Left kidney (tissue), 2 donors: ENCODE data around the gene FOLH1. TPM values are rescaled to one million over a fixed set of nuclear protein-coding genes. Genes with fewer than 3 reads are reported as not detected.
"Not testable (repeated sequence)": the region's sequence is repeated elsewhere in the genome, so short reads cannot be mapped to it uniquely, and the experiment has no call there.

Experiments
- DNase-seq: peaks from one replicate; pipeline ENCODE4 v3.0.0-alpha.2; 2013
- polyA plus RNA-seq: library from polyadenylated mRNA; unstranded; fragments of 120-200 nt; gene quantifications from one replicate; pipeline ENCODE4 v1.2.1, GENCODE V29; 2013; ENCODE audit not compliant: insufficient read length

Gene FOLH1
- polyA plus RNA-seq, 1 donor: 21.4 TPM

GRCh38 chr11:49184756-49185155 is 23.6 kb downstream of the FOLH1 start:
- not testable (repeated sequence) for DNase-seq

GRCh38 chr11:49177936-49178335 is 30.5 kb downstream of the FOLH1 start:
- not testable (repeated sequence) for DNase-seq

- DNase-seq: not testable (repeated sequence)
Measured at GRCh38 chr11:49175378-49175777, 33.0 kb downstream of the FOLH1 start.

- not testable (repeated sequence) for DNase-seq
Measured at GRCh38 chr11:49174691-49175366, 33.6 kb downstream of the FOLH1 start.

DNA sequence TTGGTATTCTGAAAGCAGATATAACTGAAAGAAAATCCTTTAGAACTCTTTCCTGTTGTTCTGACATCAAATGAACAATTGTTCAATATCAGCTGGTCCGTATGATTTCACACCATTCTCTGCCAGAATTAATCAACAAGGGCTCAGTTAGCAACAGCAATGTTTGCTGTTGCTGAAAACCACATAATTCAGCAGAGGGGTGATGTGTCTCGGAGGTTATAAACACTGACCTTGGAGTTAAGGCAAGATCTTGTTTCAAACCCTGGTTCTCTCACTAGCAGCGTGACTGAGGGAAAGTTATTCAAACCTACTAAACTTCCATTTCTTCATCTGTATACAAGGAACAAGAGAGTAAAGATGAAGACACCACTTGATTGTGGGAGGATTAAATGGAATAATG is 36.8 kb downstream of the FOLH1 start:
- DNase-seq: peak; percentile 10

GRCh38 chr11:49169579-49169978 is 38.8 kb downstream of the FOLH1 start:
- DNase-seq: not testable (repeated sequence)

- DNase-seq: not testable (repeated sequence)
Measured at GRCh38 chr11:49168992-49169391, 39.4 kb downstream of the FOLH1 start.

DNA sequence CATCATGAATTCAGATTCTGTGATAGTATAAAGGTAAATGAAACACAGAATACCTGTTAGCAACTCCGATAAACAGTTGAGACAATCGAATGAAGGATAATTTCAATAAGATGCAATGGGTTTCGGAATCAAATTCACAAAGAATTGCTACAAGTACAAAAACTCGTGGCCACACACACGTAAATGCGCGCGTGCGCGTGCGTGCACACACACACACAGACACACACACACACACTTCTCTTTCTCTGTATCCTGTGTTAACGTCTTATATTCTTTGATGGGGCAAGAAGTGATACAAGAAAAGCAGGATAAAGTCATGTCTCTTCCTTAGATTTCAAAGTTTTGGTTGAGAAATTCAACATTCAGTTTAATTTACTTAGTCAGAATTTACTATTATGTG is 57.2 kb downstream of the FOLH1 start:
- no peak for DNase-seq

- DNase-seq: not testable (repeated sequence)
Measured at GRCh38 chr11:49102356-49102755, 106.0 kb downstream of the FOLH1 start.

Other genes starting within 250 kb of the FOLH1 start
- gene TRIM51G, start 224.7 kb downstream of the FOLH1 start, polyA plus RNA-seq: not detected
- gene TRIM49B, start 179.8 kb downstream of the FOLH1 start, polyA plus RNA-seq: not detected
- not detected for gene TRIM64C, start 149.5 kb downstream of the FOLH1 start, polyA plus RNA-seq